SKM-1 (cell line): ENCODE measurements around the gene ATP6V1E1.
"Not testable (repeated sequence)": the region's sequence is repeated elsewhere in the genome, so short reads cannot be mapped to it uniquely, and the experiment has no call there.

Experiments
- DNase-seq: peaks from one replicate; lab custom pipeline; 2025; ENCODE audit not compliant: unreplicated experiment; lab: John Stamatoyannopoulos, UW

Gene ATP6V1E1

GRCh38 chr22:17628406-17629172, at the start of gene ATP6V1E1:
Gene ATP6V1E1 (minus strand): TSS chr22:17628749. CDS start chr22:17628635, 114 bp downstream.
- peak; percentile 89 for DNase-seq

GRCh38 chr22:17675584-17675983, 47.0 kb upstream of the ATP6V1E1 start:
- no peak for DNase-seq

DNA sequence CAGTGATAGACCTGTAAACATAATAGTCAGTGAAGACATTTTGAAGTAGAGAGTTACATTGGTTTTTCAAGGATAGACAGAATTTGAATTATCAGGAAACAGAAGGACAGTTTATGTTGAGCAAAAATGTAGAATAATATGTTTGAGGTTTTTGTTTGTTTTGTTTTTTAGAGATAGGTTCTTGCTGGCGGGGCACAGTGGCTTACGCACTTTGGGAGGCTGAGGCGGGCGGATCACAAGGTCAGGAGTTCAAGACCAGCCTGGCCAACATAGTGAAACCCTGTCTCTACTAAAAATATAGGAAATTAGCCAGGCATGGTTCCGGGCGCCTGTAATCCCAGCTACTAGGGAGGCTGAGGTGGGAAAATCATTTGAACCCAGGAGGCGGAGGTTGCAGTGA, 45.6 kb upstream of the ATP6V1E1 start:
- DNase-seq: no peak

DNA sequence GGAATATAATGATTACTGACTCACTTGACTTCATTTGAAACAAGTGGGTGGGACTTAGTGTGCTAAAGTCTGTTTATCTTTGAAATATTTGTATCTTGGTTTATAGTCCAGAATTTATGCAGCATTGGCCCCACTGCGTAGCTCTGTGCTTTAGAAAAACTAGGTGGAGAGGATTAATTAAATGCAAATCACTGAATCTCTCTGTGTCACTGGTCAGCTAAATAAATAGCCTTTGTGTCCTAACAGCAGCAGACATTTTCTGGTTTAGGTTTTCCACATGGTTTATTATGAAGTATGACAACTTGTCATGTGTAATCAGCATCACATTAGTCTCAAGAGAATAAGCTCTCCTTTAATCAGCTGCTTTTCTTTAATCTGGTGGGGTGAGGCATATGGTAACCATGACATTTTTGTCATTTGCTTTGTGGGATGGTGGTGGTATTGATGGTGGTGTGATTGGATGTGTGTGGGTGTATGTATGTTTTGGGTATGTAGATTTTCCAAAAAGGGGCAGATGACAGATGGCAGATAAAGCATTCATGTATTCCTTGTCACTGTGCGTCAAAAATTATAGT, 44.0 kb upstream of the ATP6V1E1 start:
- DNase-seq: no peak

- DNase-seq: not testable (repeated sequence)
These were observed 43.1 kb upstream of the ATP6V1E1 start for GRCh38 chr22:17671521-17672092.

- DNase-seq: no peak
These were observed 37.3 kb upstream of the ATP6V1E1 start for GRCh38 chr22:17665854-17666253.

DNA sequence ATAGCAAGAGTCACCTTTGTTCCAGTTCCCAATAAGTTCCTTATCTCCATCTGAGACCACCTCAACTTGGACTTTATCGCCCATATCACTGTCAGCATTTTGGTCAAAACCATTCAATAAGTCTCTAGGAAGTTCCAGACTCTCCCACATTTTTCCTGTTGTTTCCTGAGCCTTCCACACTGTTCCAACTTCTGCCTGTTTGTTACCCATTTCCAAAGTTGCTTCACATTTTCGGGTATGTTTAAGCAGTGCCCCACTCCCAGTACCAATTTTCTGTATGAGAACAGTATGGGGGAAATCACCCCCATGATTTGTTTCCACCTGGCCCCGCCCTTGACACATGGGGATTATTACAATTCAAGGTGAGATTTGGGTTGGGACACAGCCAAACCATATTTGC, 36.7 kb upstream of the ATP6V1E1 start:
- no peak for DNase-seq

GRCh38 chr22:17664414-17665055, 36.0 kb upstream of the ATP6V1E1 start:
- DNase-seq: no peak

DNA sequence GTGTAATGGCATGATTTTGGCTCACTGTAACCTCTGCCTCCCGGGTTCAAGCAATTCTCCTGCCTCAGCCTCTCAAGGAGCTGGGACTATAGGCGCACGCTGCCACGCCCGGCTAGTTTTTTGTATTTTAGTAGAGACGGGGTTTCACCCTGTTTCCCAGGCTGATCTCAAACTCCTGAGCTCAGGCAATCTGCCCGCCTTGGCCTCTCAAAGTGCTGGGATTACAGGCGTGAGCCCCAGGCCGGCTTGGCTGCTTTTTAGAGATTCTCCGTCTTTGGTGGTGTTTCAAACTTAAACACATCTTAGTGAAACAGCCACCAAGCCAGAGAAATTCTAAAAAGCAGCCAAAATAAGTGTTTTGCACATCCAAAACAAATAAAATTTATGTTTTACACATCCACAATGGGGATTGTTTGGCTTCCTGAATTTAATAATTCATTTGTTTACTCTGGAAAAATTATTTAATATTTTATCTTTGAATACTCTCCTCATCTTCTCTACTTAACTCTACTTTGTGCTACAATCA, 28.4 kb upstream of the ATP6V1E1 start:
- no peak for DNase-seq

GRCh38 chr22:17655289-17655688, 26.7 kb upstream of the ATP6V1E1 start:
- peak; percentile 45 for DNase-seq

DNA sequence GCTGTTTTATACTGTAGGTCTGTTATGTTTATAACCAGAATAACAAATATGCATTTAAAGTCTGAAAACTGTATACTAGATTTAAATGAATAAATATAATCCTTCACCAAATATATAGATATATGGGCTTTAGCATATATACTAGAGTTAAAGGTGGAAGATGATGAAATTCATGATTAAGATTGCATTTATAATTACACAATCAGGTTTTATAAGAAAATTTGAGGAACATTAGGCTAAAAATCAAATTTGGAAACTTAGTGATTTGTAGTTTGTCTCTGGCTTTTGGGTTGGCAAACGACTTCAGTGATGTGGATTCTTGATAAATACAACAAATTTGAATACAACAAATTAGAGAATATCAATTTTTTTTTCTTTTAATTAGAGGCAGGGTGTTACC, 20.0 kb upstream of the ATP6V1E1 start:
- no peak for DNase-seq

DNA sequence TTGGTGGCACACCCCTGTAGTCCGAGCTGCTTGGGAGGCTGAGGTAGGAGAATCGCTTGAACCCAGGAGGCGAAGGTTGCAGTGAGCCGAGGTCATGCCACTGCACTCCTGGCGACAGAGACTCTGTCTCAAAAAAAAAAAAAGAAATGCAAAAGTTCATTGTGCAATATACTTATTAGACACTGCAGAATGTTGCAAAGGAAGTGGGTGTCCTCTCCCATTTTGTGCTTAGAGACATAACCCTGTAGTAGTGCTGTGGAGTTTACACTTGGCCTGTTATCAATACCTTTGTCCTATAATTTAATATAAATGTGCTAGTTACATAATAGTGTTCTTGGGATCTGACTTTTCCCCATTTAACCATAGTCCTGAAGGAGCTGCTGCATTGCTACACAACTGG, 19.4 kb upstream of the ATP6V1E1 start:
- DNase-seq: peak; percentile 14

DNA sequence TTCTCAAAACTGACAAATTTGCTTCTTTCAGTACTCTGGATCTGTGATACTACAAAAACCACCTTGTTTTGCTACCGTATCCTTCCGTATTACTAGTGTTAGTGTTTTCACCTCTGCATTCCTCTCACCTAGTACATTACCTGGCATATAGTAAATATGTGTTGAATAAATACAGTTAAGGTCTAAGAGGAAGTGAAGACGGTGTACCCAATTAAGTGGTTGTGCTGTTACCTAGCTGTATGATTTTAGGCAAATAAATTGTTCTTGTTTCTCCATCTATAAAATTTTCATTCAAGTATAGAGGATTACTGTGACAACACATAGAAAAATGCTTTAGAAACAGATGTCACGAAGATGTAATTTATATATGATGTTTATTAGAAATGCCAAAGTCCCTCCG, 18.9 kb upstream of the ATP6V1E1 start:
- no peak for DNase-seq

GRCh38 chr22:17642357-17642756, 13.8 kb upstream of the ATP6V1E1 start:
- DNase-seq: not testable (repeated sequence)

GRCh38 chr22:17641269-17641668, 12.7 kb upstream of the ATP6V1E1 start:
- no peak for DNase-seq

- no peak for DNase-seq
These were observed 10.7 kb upstream of the ATP6V1E1 start for GRCh38 chr22:17639247-17639741.

DNA sequence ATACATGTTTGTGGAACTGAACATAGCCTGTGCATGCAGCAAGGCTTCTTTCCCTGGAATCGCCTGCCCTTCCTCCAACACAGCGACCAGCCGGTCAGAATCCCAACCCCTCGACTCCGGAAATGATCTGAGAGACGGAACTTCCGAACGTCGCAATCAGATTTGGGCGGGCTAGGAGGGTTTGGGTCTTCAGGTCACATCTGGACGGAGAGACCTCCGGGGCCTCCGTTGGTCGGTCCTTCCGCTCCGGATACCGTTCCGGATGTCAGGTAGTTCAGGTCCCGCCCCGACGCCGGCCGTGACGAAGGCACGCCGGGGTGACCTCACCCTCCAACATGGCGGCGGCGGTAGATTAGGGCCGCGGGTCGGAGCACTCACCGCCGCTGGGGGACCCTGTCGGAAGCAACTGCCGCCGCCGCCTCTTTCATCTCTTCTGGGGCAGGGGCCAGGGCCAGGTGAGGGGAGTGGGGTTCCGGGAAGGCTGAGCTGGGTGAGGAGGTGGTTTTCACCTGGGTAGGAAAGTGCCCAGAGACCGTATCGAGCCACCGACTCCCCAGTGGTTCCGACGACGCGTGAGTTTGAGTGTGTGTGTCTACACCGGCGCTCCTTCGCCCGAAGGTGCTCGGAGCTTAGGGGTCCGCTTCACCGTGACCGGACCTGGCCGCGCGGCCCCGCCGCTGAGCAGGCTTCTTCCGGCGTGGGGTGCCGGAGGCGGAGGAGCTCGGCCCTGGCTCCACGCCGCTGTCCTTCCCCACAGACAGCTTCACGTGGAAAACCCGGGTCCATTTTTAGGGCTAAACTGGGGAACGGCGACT, 10.1 kb upstream of the ATP6V1E1 start, which contains the start of gene BCL2L13:
Gene BCL2L13, plus strand, starts transcription at position 326 of the 815 bp plus-strand sequence. CDS start 16,955 bp downstream, outside the sequence.
- peak; percentile 80 for DNase-seq

DNA sequence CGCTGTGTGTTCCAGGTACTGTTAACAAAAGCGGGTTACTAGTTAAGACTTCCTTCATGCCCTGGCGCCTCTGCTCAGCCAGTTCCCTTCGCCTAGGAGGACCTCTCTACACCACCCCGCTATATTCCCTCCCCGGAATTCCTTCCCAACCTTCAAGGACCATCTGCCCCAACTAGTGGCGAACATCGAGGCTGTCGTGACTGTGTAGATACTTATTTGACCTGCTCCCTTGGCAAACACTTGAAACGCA, 9.6 kb upstream of the ATP6V1E1 start:
- DNase-seq: no peak

DNA sequence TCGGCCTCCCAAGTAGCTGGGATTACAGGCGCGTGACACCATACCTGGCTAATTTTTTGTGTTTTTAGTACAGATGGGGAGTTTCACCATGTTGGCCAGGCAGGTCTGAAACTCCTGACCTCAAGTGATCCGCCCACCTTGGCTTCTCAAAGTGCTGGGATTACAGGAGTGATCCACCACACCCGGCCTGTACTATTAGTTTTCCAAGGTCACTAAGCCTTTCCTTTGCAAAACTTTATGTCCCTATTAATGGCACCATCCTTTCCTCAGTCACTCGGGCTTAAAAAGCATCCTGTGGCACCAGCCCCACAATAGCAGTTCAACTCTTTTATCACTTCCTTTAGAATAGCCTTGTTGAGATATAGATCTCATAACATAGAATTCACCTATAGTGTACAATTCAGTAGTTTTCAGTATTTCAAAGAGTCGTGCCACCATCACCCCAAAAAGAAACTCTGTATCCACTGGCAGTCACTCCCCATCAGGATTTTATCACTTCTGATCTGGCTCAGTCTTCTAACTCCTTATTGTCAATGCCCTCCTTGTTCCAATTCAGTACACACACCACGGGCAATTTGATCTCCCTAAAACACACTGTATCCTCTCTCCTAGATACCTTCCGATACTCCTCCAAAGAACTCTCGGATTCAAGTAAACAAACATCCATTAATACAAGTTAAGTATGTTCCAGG, 9.1 kb upstream of the ATP6V1E1 start:
- no peak for DNase-seq

GRCh38 chr22:17636850-17637249, 8.3 kb upstream of the ATP6V1E1 start:
- DNase-seq: not testable (repeated sequence)
